HG02610 (cell line): ENCODE data around the gene SUFU.
"Not testable (repeated sequence)": the region's sequence is repeated elsewhere in the genome, so short reads cannot be mapped to it uniquely, and the experiment has no call there.

Experiments used
- ATAC-seq: cut with Tn5 transposase; IDR thresholded peaks from one replicate; pipeline ENCODE4 v1.9.1; 2021; ENCODE audit warnings: mild to moderate bottlenecking, moderate library complexity; ENCODE audit not compliant: unreplicated experiment

Gene SUFU

DNA sequence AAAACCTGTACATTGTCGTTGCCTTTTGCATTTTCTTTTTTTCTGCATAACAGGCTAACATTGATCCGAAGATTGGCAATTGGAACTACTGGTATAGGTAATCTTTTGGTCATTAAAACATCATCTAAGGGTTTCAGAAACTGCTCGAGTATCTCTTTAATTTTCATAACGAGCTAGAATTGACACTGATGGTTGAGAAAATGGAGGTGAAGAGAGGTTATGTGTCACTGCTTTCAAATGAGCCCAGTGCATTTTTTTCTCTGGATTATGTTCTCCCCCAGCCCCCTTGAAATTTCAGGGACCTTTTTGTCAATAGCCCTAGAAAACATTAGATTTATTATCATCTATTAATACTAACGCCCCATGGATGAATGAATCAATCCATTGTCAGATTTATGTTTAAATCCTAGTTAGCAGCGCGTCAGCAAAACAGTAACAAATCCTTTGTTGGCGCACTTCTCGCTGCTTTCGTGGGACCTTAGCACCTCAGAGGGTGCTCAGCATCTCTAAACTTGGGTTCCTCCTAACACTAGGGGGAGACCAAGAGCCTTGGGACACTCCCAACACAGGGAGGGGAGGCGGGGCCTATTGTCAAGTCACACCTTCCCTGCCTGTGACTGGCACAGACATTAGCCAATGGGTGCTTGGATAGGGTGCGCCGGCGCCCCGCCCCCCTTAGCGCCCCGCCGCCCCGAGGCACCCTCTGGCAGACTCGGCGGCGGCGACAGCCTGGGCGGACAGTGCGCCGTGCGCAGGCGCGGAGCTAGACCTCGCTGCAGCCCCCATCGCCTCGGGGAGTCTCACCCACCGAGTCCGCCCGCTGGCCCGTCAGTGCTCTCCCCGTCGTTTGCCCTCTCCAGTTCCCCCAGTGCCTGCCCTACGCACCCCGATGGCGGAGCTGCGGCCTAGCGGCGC lies at the start of gene SUFU:
TSS of gene SUFU (plus strand) at position 709 of the 915 bp plus-strand sequence. CDS start at position 890, 181 bp downstream.
- ATAC-seq, result peak; percentile 71

GRCh38 chr10:102454662-102455487 lies 48.9 kb upstream of the SUFU start:
- not testable (repeated sequence) for ATAC-seq

DNA sequence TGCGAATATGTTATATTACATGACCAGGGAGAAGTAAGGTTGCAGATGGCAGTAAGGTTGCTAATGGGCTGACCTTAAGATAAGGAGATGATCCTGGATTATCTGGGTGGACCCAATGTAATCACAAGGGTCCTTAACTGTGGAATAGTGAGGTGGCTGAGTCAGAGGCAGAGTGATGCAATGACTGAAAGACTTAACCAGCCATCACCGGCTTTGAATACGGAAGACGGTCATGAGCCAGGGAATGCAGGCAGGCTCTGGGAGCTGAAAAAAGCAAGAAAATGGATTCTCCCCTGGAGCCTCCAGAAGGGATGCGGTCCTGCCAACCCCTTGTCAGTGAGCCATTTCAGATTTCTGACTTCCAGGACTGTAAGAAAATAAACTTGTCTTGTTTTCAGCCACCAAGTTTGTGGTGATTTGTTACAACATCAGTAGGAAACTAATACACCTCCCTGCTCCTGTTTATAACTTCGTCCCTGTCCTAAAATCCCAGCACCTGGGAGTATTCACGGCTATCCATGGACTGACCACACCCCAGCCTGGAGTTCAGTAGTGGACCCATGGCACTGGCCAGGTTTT lies 47.8 kb upstream of the SUFU start:
- ATAC-seq, result no peak

DNA sequence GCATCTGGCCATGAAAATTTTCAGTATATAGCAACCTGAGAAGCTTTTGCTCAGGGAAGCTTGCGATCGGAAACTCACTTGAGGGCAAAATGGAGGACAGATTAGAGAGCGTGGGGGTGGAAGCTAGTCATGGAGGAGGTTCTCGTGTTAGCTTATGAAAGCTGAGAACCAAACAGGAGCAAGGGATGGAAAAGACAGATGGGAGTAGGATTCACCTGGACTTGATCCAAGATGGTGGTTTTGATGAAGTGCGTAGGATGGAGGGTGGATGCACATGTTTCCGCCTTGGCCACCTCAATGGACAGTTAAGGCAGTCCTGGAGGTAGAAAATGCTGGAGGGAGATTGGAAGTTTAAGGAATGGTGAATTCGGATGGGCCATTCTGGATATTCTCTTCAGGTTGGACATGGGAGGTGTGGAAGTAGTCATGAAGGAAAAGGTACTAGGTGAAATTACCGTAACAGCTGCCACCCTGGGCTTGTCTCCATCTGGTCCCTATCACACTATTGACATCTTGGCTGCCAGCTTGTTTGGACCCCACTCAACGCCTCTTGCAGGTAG lies 46.1 kb upstream of the SUFU start:
- no peak for ATAC-seq

DNA sequence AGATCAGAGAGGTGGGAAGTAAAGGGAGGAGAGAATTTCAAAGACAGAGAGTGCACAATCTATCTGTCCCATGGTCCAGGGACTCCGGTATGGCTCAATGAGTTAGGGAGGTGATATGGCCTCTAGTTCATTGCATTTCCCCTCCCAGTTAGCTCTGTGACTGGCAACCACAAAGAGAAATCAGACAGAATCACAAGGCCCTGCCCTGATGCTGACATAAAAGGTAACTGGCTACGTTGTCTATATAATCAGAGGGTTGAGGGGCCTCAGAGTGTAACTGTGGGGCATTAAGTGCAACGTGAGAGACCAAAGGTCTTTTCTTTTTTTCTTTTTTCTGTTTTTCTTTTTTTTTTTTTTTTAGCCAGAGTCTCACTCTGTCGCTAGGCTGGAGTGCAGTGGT lies 45.1 kb upstream of the SUFU start:
- ATAC-seq, result no peak

DNA sequence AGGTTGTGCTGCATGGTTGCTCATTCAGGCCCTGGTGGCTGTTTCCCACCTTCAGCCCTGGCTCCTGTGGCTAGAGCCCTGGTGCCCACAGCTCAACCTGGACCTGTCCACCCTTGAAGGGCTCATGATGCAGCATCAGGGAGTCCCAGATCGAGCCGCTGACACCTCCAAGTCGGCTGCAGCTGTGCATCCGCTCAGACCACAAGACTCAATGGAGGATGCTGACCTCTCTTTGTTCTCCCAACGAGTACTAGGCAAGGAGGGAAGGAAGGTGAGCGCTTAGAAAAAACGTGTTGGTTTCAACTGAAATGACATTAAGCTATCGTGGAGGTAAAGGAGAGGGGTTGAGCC lies 43.0 kb upstream of the SUFU start:
- no peak for ATAC-seq

DNA sequence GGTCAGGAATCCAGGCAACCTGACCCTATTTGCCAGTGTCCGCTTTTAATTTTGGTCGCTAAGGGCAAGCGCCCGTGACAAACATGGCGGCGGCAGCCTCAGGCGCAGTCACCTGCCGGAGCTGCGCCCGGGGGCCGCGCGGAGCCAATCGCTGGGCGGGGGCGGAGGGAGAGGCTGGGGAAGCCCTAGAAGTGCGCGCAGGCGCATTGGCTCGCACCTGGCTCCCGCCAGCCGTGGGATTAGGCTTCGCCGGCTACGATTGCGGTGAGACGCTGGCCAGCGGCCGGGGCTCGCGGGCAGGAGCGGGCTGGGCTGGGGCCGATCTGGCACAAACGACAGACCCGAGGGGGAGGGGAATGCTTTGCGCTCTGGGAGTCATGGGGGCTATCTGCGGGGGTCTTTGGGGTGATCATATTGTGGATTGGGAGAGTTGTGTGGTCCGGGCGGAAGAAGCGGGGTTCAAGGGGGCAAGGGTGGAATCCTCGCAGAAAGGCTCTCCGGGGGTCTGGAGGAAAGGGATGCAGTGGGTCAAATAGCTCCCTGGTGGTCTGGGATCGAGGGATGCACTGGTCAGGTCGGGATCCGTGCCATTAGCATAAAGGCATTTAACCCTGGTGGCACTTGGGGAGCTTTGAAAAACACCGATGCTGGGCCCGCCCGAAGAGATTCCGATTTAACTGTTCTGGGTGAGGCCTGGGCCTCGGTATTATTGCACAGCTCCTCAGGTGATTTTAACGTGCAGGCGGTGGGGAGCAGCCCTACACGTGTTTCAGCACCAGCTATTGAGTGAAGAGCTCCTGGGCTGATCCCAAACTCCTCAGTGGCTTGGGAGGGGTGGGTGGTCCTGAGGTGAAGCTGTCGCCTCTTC lies 42.4 kb upstream of the SUFU start:
- peak; percentile 81 for ATAC-seq

GRCh38 chr10:102462512-102463054 lies 41.2 kb upstream of the SUFU start:
- ATAC-seq, result no peak

GRCh38 chr10:102463983-102464382 lies 39.8 kb upstream of the SUFU start:
- ATAC-seq, result no peak

DNA sequence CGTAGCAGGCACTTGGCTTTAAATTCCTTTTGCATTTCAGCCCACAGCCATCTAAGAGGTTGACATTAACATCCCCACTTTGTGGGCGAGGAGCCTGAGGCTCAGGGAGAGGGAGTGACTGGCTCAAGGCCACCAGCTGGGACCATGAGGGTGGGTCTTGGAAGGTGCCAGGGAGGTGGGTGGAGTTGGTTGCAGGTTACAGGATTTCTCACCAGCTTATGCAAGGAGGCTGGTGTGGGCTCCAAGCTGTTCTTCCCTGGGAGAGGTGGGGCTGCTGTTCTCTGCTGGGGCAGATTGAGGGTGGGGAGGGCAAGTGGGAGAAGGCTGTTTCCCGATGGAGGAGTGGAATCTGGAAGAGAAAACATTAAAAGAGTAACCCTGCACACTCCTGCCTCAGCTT lies 38.3 kb upstream of the SUFU start:
- ATAC-seq, result no peak

GRCh38 chr10:102467318-102467717 lies 36.5 kb upstream of the SUFU start:
- no peak for ATAC-seq

GRCh38 chr10:102467971-102468438 lies 35.8 kb upstream of the SUFU start:
- no peak for ATAC-seq

GRCh38 chr10:102468683-102469082 lies 35.1 kb upstream of the SUFU start:
- no peak for ATAC-seq

GRCh38 chr10:102470579-102471546 lies 32.9 kb upstream of the SUFU start:
- no peak for ATAC-seq

DNA sequence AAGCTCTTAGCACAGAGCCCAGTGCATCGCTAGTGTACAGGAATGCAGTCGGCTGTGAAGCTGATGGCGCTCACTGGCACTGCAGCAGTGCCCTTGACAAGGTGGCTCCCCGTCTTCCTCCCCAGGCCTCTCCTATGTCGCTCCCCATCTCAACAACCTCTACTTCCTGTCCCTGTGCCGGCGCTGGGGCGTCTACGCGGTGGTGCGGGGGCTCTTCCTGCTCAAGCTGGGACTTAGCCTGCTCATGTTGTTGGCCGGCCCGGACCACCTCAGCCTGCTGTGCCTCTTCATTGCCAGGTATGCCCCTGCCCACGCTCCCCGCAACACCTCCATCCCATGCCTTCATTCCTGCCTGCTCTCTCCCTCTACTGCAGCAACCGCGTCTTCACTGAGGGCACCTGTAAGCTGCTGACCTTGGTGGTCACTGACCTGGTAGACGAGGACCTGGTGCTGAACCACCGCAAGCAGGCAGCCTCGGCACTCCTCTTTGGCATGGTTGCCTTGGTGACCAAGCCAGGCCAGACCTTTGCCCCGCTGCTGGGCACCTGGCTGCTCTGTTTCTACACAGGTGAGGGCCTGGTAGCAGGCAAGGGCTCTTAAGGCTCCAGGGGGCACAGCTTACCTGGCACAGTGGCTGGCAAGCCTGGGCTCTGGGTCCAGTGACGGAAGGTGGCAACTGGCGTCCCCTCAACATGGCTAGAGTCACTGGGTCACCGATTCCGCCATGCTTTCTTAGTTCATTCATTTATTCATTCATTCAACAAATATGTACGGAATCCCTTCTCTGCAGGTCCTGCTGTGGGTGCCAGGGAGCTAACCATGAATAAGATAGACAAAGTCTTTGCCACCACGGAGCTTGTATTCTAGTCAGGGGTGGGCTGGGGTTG lies 30.1 kb upstream of the SUFU start:
- ATAC-seq, result no peak

GRCh38 chr10:102475451-102476040 lies 28.2 kb upstream of the SUFU start:
- no peak for ATAC-seq

GRCh38 chr10:102476466-102477141 lies 27.2 kb upstream of the SUFU start:
- no peak for ATAC-seq
